NCI-H460 (cell line): ENCODE data around the gene MBNL2. TPM values are rescaled to one million over a fixed set of nuclear protein-coding genes. Genes with fewer than 3 reads are reported as not detected.
A peak's percentile ranks its signal among the peaks of the same experiment; 100 is the strongest.
"Not testable (repeated sequence)": the region's sequence is repeated elsewhere in the genome, so short reads cannot be mapped to it uniquely, and the experiment has no call there.

Source experiments
- DNase-seq: peaks from one replicate; pipeline ENCODE4 v3.0.0-alpha.2; 2016; ENCODE audit warnings: low read depth; ENCODE audit errors: extremely low read depth
- total RNA-seq: library from RNA; depleted of rRNA; stranded (reverse); fragments of >200 nt; shearing (Covaris generic); gene quantifications from 2 replicates; pipeline ENCODE4 v1.2.3, GENCODE V29; 2014

The MBNL2 gene
- total RNA-seq, 1 experiment from 2014 or later, result 48.9 TPM

GRCh38 chr13:97341135-97341534 is 119.0 kb downstream of the MBNL2 start:
- peak; percentile 20 for DNase-seq

- DNase-seq, result no peak
These were observed 120.0 kb downstream of the MBNL2 start for GRCh38 chr13:97342136-97342535.

DNA sequence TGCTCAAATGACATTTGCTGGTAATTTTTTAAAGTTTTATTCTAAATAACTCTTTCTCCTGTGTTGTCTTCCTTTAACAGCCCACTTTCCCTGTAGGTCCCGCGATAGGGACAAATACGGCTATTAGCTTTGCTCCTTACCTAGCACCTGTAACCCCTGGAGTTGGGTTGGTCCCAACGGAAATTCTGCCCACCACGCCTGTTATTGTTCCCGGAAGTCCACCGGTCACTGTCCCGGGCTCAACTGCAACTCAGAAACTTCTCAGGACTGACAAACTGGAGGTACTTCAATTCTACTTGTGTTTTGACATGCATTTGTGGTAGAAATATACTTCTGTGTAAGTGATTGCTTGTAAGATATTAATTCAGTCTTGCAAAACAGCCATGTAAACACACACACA is 120.8 kb downstream of the MBNL2 start:
- no peak for DNase-seq

- DNase-seq, result peak; percentile 49
These were observed 122.4 kb downstream of the MBNL2 start for GRCh38 chr13:97344265-97345175.

DNA sequence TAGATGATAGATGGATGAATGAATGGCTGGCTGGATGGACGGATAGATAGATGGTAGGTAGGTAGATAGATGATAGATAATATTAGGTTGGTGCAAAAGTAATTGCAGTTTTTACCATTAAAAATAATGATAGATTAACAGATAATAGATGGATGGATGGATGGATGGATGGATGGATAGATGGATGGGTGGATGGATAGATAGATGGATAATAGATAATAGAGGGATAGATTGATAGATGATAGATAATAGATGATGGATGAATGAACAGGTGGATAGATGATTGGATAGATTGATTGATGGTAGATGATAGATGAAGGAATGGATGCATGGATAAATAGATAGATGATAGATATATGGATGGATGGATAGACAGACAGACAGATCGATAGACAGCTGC is 124.0 kb downstream of the MBNL2 start:
- DNase-seq, result no peak

DNA sequence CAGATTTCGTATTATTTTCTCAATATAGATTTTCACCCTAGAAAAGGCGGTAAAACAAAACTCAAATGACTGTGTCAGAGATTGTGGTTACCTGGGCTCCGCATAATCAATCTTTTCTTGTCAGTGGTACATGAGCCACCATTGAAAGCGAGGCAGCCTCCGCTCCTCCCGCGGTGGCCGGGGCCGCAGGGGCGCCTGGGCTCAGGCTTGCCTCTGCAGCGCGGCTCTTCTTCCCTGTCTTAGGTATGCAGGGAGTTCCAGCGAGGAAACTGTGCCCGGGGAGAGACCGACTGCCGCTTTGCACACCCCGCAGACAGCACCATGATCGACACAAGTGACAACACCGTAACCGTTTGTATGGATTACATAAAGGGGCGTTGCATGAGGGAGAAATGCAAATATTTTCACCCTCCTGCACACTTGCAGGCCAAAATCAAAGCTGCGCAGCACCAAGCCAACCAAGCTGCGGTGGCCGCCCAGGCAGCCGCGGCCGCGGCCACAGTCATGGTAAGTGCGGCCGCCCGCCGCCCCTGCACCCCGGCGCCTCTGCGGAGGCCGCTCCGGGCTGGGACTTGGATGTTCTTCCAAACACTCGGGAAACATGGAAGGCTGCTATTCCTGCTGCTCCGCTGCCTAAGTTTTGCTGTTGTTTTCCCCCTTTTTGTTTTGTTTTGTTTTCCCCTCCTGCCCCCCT is 124.6 kb downstream of the MBNL2 start:
- no peak for DNase-seq

GRCh38 chr13:97347255-97347932 is 125.3 kb downstream of the MBNL2 start:
- DNase-seq, result no peak

DNA sequence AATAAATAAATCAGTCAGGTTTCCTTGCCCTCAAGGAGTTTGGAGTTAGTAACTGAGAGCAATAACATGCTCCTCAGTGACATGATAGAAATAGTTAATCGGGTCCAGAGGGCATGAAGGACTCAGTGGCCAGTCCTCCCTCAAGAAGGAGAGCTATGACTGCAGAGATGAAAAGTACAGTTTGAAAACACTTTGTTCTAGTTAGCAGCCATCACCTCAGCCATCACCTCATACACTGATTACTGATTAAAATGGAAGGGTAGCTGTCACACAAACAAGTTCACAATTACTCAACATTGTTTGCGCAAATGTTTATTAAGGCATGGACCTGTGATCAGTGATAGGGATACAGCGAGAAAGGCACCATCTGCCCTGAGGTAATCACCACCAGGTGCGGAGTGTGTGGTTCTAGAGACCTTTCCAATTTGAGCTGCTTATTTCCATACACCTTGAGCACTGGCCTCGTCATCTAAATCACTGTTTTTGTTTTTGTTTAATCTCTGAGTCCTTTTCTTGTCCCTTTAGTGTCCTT is 126.5 kb downstream of the MBNL2 start:
- no peak for DNase-seq

GRCh38 chr13:97352012-97352411 is 129.9 kb downstream of the MBNL2 start:
- not testable (repeated sequence) for DNase-seq

GRCh38 chr13:97352815-97353214 is 130.7 kb downstream of the MBNL2 start:
- no peak for DNase-seq

- no peak for DNase-seq
These were observed 132.0 kb downstream of the MBNL2 start for GRCh38 chr13:97353927-97354675.

- no peak for DNase-seq
These were observed 132.7 kb downstream of the MBNL2 start for GRCh38 chr13:97354808-97355207.

- DNase-seq, result no peak
These were observed 134.5 kb downstream of the MBNL2 start for GRCh38 chr13:97356592-97356991.

DNA sequence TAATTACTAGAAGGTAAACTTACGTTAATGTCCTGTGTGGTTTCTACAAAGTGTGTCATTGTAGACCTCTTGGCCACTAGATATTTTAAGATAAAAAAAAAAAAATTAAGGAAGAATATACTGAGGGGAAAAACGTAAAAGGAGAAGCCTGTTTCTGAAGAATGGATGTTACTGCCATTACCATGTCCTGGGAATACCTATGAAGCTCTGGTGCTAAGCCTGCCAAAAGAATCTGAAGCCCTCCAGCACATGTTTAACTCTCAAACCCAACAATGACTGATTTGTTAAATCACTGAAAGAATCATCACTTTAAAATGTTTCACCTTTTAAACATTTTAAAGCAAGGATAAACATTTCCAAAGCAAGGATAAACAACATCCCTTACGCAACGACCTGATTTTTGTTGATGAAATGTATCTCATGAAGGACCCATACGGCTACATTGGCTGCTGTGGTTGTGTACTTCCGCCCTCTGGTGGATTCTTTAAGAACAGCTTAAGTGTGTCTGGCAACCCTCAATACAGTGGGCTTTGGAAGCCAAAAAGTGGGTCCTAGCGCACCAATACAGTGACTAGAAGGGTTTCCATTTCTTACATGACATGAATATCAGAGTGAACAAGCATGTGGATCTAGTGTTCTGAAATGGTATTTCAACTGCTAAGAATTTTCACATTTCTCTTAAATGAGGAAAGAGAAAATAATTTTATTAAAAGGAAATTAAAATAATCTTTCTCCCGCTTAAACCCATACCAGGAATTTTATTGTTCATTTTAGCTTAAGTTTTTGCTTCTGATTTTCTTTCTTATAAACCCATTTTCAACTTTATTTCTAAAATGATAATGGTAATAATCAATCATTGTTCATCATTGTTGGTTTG is 137.3 kb downstream of the MBNL2 start:
- peak; percentile 75 for DNase-seq

GRCh38 chr13:97360610-97361009 is 138.5 kb downstream of the MBNL2 start:
- DNase-seq, result no peak

DNA sequence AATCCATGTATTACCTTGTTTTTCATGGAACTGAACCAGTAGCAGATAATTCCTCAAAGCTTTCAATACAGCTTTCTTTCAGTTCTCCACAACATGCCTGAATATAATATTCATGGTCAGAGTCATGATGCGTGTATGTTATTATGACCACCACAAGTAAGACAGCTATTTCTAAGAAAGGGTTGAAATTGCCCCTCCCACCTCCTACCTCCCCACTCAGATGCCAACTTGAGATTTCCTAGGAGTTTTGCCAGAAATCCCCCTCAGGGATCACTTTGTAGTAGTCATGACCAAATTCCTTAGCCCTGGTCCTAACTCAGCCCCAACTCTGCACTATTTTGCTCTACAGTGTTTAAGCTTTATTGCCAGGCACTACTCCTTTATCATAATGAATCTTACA is 141.9 kb downstream of the MBNL2 start:
- no peak for DNase-seq

DNA sequence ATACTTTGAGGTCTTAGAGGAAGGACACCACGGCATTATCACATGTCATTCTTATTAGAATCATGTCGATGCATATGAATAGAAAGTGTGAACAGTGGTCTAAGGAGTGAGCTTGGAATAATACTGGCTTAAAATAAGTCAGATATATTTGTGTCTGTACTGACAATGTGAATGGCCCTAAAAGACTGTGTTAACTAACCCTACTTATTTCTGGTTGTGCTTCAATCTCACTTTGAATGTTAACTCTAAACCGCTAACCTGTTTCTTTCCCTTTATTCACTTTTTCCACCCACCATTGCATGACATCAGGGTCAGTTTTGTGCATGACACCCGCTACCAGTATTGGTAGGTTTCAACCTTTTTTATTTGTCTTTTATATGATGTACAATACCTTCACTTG is 142.7 kb downstream of the MBNL2 start:
- DNase-seq, result no peak

- no peak for DNase-seq
These were observed 144.1 kb downstream of the MBNL2 start for GRCh38 chr13:97366172-97366688.
